Measurements from ENCODE around the gene UBL5.

Gene UBL5

DNA sequence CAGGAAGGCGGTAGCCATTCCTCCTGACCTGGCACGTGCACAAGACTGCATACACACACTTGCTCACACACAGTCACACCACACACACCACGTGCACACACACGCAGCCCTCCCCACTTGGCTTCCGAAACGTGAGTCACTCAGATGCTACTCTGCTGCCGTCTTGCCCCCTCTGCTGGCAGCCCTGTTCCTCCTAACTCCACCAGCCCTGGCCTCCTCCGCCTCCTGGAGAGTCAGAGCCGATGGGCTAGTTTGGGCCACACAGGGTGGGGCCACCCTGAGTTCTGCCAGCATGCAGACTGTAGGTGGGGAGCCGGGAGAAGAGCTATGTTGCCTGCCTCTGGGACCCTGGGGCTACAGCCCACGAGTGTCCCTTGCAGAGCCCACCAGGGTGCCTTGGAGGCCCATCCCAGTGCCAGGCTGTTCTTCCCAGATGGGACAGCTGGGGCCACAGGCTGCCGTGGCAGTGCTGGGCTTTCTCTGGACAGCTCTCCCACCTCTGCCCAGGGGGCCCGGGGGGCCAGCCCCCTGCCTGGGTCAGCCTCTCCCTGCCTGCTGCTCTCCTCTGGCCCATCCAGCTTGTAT lies 19.5 kb downstream of the UBL5 start:
- TF ChIP-seq, protein P1, sequence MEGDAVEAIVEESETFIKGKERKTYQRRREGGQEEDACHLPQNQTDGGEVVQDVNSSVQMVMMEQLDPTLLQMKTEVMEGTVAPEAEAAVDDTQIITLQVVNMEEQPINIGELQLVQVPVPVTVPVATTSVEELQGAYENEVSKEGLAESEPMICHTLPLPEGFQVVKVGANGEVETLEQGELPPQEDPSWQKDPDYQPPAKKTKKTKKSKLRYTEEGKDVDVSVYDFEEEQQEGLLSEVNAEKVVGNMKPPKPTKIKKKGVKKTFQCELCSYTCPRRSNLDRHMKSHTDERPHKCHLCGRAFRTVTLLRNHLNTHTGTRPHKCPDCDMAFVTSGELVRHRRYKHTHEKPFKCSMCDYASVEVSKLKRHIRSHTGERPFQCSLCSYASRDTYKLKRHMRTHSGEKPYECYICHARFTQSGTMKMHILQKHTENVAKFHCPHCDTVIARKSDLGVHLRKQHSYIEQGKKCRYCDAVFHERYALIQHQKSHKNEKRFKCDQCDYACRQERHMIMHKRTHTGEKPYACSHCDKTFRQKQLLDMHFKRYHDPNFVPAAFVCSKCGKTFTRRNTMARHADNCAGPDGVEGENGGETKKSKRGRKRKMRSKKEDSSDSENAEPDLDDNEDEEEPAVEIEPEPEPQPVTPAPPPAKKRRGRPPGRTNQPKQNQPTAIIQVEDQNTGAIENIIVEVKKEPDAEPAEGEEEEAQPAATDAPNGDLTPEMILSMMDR (IDR thresholded peaks at IDR 0.05; ENCODE audit: borderline replicate concordance, control extremely low read depth, extremely low read depth, insufficient read depth, missing control alignments) = peak; percentile 18
- DNase-seq (ENCODE audit: low spot score) = no peak
- in situ Hi-C loops (cut with MboI; ENCODE audit: low sequenced_read_pairs, unreplicated experiment) = no loop called here

DNA sequence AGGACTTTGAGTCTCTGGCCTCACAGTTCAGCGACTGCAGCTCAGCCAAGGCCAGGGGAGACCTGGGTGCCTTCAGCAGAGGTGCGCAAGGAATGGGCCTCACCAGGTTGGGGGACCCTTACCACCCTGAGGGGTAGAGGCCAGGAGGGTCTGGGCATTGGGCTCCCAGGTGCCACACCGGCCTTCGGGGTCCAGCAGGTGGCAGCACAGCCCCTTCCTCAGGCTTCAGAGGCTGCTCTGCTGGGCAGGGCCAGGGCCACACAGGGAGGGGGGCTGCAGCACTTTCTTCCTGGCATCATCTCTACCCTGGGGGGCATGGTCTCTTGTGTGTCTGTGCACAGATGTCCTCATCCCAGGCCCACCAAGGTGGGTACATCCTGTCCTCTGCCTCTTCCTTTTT lies 20.3 kb downstream of the UBL5 start:
- DNase-seq (ENCODE audit: low spot score) = peak; percentile 69
- TF ChIP-seq, protein P1 (IDR thresholded peaks at IDR 0.05; ENCODE audit: borderline replicate concordance, control extremely low read depth, extremely low read depth, insufficient read depth, missing control alignments) = peak; percentile 36
- in situ Hi-C loops (cut with MboI; ENCODE audit: low sequenced_read_pairs, unreplicated experiment) = no loop called here

DNA sequence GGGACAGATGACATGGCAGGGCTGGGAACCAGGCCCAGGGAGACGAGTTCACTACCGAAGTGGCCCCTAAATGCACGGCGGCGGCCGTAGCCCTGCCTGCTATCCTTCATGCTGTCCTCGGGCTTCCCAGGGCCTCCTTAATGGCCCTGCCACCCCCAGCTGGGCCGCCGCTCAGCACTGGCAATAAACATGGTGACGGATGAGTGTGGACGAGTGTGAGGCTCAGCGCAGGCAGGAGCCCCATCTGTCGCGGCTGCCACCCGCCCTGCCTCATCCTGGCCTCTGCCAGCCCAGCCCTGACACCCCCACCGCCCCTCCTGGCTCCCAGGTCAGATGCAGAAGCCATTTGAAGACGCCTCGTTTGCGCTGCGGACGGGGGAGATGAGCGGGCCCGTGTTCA lies 21.0 kb downstream of the UBL5 start:
- DNase-seq (ENCODE audit: low spot score) = no peak
- in situ Hi-C loops (cut with MboI; ENCODE audit: low sequenced_read_pairs, unreplicated experiment) = no loop called here
- TF ChIP-seq, protein P1 (IDR thresholded peaks at IDR 0.05; ENCODE audit: borderline replicate concordance, control extremely low read depth, extremely low read depth, insufficient read depth, missing control alignments) = no peak

GRCh38 chr19:9849791-9850190 lies 22.1 kb downstream of the UBL5 start:
- TF ChIP-seq, protein P1 (IDR thresholded peaks at IDR 0.05; ENCODE audit: borderline replicate concordance, control extremely low read depth, extremely low read depth, insufficient read depth, missing control alignments) = no peak
- in situ Hi-C loops (cut with MboI; ENCODE audit: low sequenced_read_pairs, unreplicated experiment) = no loop called here
- DNase-seq (ENCODE audit: low spot score) = no peak

- no peak for DNase-seq (ENCODE audit: low spot score)
- in situ Hi-C loops (cut with MboI; ENCODE audit: low sequenced_read_pairs, unreplicated experiment) = no loop called here
- TF ChIP-seq, protein P1 (IDR thresholded peaks at IDR 0.05; ENCODE audit: borderline replicate concordance, control extremely low read depth, extremely low read depth, insufficient read depth, missing control alignments) = no peak
Measured at GRCh38 chr19:9850235-9850959, 22.7 kb downstream of the UBL5 start.

GRCh38 chr19:9854282-9854846 lies 26.6 kb downstream of the UBL5 start:
- no peak for DNase-seq (ENCODE audit: low spot score)
- TF ChIP-seq, protein P1 (IDR thresholded peaks at IDR 0.05; ENCODE audit: borderline replicate concordance, control extremely low read depth, extremely low read depth, insufficient read depth, missing control alignments) = no peak
- in situ Hi-C loops (cut with MboI; ENCODE audit: low sequenced_read_pairs, unreplicated experiment) = no loop called here
